H9 (cell line): ENCODE measurements around the gene ITPKB. TPM values are rescaled to one million over a fixed set of nuclear protein-coding genes. Genes with fewer than 3 reads are reported as not detected.

Experiments used
- DNase-seq: peaks from one replicate; pipeline ENCODE4 v3.0.0-alpha.2; 2017
- H2AFZ ChIP-seq: one replicate; pipeline ENCODE4 v1.6.1; 2013; ENCODE audit warnings: mild to moderate bottlenecking, low read length, control low read depth, moderate library complexity
- H2AK5ac ChIP-seq: 2 replicates; pipeline ENCODE4 v1.6.1; 2013; ENCODE audit warnings: low read length, control low read depth, mixed read lengths; ENCODE audit not compliant: insufficient read length
- H2BK120ac ChIP-seq: one replicate; pipeline ENCODE4 v1.6.1; 2013; ENCODE audit warnings: low read depth, mild to moderate bottlenecking, low read length, control low read depth, inconsistent platforms; ENCODE audit not compliant: poor library complexity, severe bottlenecking
- H2BK12ac ChIP-seq: 2 replicates; pipeline ENCODE4 v1.6.1; 2013; ENCODE audit warnings: low read length, control low read depth, mixed read lengths, low read depth; ENCODE audit not compliant: insufficient read length
- H2BK15ac ChIP-seq: 2 replicates; pipeline ENCODE4 v1.6.1; 2013; ENCODE audit warnings: low read depth, low read length, control low read depth
- H2BK20ac ChIP-seq: one replicate; pipeline ENCODE4 v1.6.1; 2013; ENCODE audit warnings: low read depth, mild to moderate bottlenecking, low read length, control low read depth, inconsistent platforms; ENCODE audit not compliant: poor library complexity, severe bottlenecking
- H2BK5ac ChIP-seq: 2 replicates; pipeline ENCODE4 v1.6.1; 2013; ENCODE audit warnings: low read length, control low read depth, mixed read lengths; ENCODE audit not compliant: insufficient read length
- H3K14ac ChIP-seq: 2 replicates; pipeline ENCODE4 v1.6.1; 2013; ENCODE audit warnings: low read length, control low read depth; ENCODE audit not compliant: insufficient read depth
- H3K18ac ChIP-seq: 2 replicates; pipeline ENCODE4 v1.6.1; 2013; ENCODE audit warnings: low read depth, mild to moderate bottlenecking, mixed read lengths, low read length, control low read depth; ENCODE audit not compliant: insufficient read length
- H3K23ac ChIP-seq: 2 replicates; pipeline ENCODE4 v1.6.1; 2013; ENCODE audit warnings: low read length, control low read depth, mixed read lengths, low read depth; ENCODE audit not compliant: insufficient read length
- H3K23me2 ChIP-seq: 2 replicates; pipeline ENCODE4 v1.6.1; 2013; ENCODE audit warnings: low read depth, mild to moderate bottlenecking, mixed read lengths, low read length, control low read depth; ENCODE audit not compliant: insufficient read length, poor library complexity, severe bottlenecking
- H3K27ac ChIP-seq: 2 replicates; pipeline ENCODE4 v1.5.1; 2013; ENCODE audit warnings: low read length, control low read depth, mixed read lengths, low read depth; ENCODE audit not compliant: insufficient read length
- H3K27me3 ChIP-seq: 2 replicates; pipeline ENCODE4 v1.6.1; 2013; ENCODE audit warnings: low read length, control low read depth, inconsistent platforms; ENCODE audit not compliant: insufficient read depth
- H3K4ac ChIP-seq: 2 replicates; pipeline ENCODE4 v1.6.1; 2013; ENCODE audit warnings: low read depth, mild to moderate bottlenecking, control low read depth, inconsistent platforms, low read length, moderate library complexity
- H3K4me1 ChIP-seq: 2 replicates; pipeline ENCODE4 v1.6.1; 2013; ENCODE audit warnings: low read length, control low read depth, inconsistent platforms; ENCODE audit not compliant: insufficient read depth
- H3K4me2 ChIP-seq: 2 replicates; pipeline ENCODE4 v1.6.1; 2013; ENCODE audit warnings: low read length, control low read depth, mixed read lengths; ENCODE audit not compliant: insufficient read length, insufficient read depth
- H3K56ac ChIP-seq: 2 replicates; pipeline ENCODE4 v1.6.1; 2013; ENCODE audit warnings: low read depth, mild to moderate bottlenecking, mixed read lengths, low read length, control low read depth; ENCODE audit not compliant: insufficient read length
- H3K79me1 ChIP-seq: 2 replicates; pipeline ENCODE4 v1.6.1; 2013; ENCODE audit warnings: low read depth, mild to moderate bottlenecking, moderate library complexity, low read length, control low read depth, inconsistent platforms; ENCODE audit not compliant: insufficient read depth, poor library complexity, severe bottlenecking
- H3K79me2 ChIP-seq: 2 replicates; pipeline ENCODE4 v1.6.1; 2013; ENCODE audit warnings: low read length, control low read depth, inconsistent platforms; ENCODE audit not compliant: insufficient read depth
- H3K9ac ChIP-seq: 2 replicates; pipeline ENCODE4 v1.6.1; 2013; ENCODE audit warnings: low read length, control low read depth, mixed read lengths; ENCODE audit not compliant: insufficient read length; ENCODE audit errors: extremely low read depth
- H3K9me3 ChIP-seq: one replicate; pipeline ENCODE4 v1.6.1; 2013; ENCODE audit warnings: low read depth, low read length, inconsistent platforms; ENCODE audit not compliant: control insufficient read depth
- H3T11ph ChIP-seq: one replicate; pipeline ENCODE4 v1.6.1; 2013; ENCODE audit warnings: mild to moderate bottlenecking, low read length, control low read depth, inconsistent platforms
- H4K20me1 ChIP-seq: one replicate; pipeline ENCODE4 v1.6.1; 2013; ENCODE audit not compliant: control insufficient read depth, insufficient read length, insufficient read depth
- H4K5ac ChIP-seq: 2 replicates; pipeline ENCODE4 v1.6.1; 2013; ENCODE audit warnings: low read depth, mild to moderate bottlenecking, mixed read lengths, low read length, control low read depth; ENCODE audit not compliant: insufficient read length
- H4K8ac ChIP-seq: replicated peaks from 2 replicates; pipeline ENCODE4 v1.6.1; 2013; ENCODE audit warnings: low read length, control low read depth, mixed read lengths, low read depth; ENCODE audit not compliant: insufficient read length
- H4K91ac ChIP-seq: 2 replicates; pipeline ENCODE4 v1.6.1; 2013; ENCODE audit warnings: low read depth, mild to moderate bottlenecking, moderate library complexity, mixed read lengths, low read length, control low read depth; ENCODE audit not compliant: insufficient read length
- H3K27ac Mint-ChIP-seq, 3 experiments: 2 replicates in 2 of 3; 3 replicates in 1 of 3; pipeline ENCODE4 v1.8.0; 2020 to 2021; ENCODE audit warnings: mixed read lengths in 3 of 3, mild to moderate bottlenecking in 1 of 3, moderate library complexity in 1 of 3
- H3K27me3 Mint-ChIP-seq: 2 replicates; pipeline ENCODE4 v1.8.0; 2021; ENCODE audit warnings: low read depth, mild to moderate bottlenecking, moderate library complexity, mixed read lengths
- H3K36me3 Mint-ChIP-seq, 3 experiments: 2 replicates in 2 of 3; 3 replicates in 1 of 3; pipeline ENCODE4 v1.8.0; 2020 to 2021; ENCODE audit warnings: low read depth in 3 of 3, mixed read lengths in 3 of 3; ENCODE audit not compliant: insufficient read depth in 1 of 3
- H3K4me1 Mint-ChIP-seq, 2 experiments: 2 replicates each; pipeline ENCODE4 v1.8.0; 2020; ENCODE audit warnings: mixed read lengths in 2 of 2
- H3K4me3 Mint-ChIP-seq, 2 experiments: 2 replicates in 1 of 2; 3 replicates in 1 of 2; pipeline ENCODE4 v1.8.0; 2020 to 2021; ENCODE audit warnings: mild to moderate bottlenecking in 2 of 2, mixed read lengths in 2 of 2, moderate library complexity in 1 of 2
- H3K9me3 Mint-ChIP-seq, 2 experiments: 2 replicates in 1 of 2; 3 replicates in 1 of 2; pipeline ENCODE4 v1.8.0; 2020; ENCODE audit warnings: mild to moderate bottlenecking in 2 of 2, mixed read lengths in 2 of 2, moderate library complexity in 1 of 2
- CTCF ChIP-seq: fragments of 200-600 bp; sonication (generic); conservative IDR thresholded peaks from 3 replicates; pipeline ENCODE4 v1.8.0; 2021; ENCODE audit warnings: antibody characterized with exemption, mild to moderate bottlenecking
- WGBS: extraction: QIAGEN DNeasy Blood & Tissue Kit; methylation state at CpG from one replicate; pipeline ENCODE4 v1.1.7; 2013; ENCODE audit warnings: missing lambda C conversion rate, low lambda C conversion rate, mixed read lengths; ENCODE audit not compliant: insufficient read length; ENCODE audit errors: extremely low coverage; 5-methylcytosine and 5-hydroxymethylcytosine counted together
- total RNA-seq: library from RNA; stranded (reverse); gene quantifications from 2 replicates; pipeline ENCODE4 v1.2.1, GENCODE V29; 2021

The ITPKB gene
- total RNA-seq, 1 experiment from 2014 or later: 3.8 TPM

- no peaks in the 10 kb centered on the region for H3K79me1 ChIP-seq
- WGBS: no CpG with 5 or more reads among the region's 12 CpGs
- Mint-ChIP-seq H3K9me3 (no peaks in the 10 kb centered on the region; a peak in 1 of 5 replicates), H3K36me3 (peaks cover 0 to 2% (median 0%) of the 10 kb centered on the region in 3 experiments; a peak in 1 of 7 replicates), H3K4me3 (peak overlapping the region in 1 of 2 experiments; percentile 32; a peak in 1 of 5 replicates), H3K27me3 (peaks cover 38% of the 10 kb centered on the region), H3K27ac (no peak overlapping the region), H3K4me1 (peaks cover 28 to 31% of the 10 kb centered on the region in 2 experiments)
- H3K27ac ChIP-seq: no peak overlapping the region
- DNase-seq: no peak
- H4K5ac ChIP-seq: no peak overlapping the region
- no peaks in the 10 kb centered on the region for H3K9me3 ChIP-seq
- no peak overlapping the region for H2BK5ac ChIP-seq
- no peak overlapping the region for H3K4me2 ChIP-seq
- H4K20me1 ChIP-seq: no peaks in the 10 kb centered on the region
- H3K14ac ChIP-seq: no peak overlapping the region
- H3K4me1 ChIP-seq: peaks cover 5% of the 10 kb centered on the region; the same call in 1 of the 2 replicates
- H4K8ac ChIP-seq: no peak overlapping the region
- H2BK20ac ChIP-seq: no peak overlapping the region
- no peak overlapping the region for H3K18ac ChIP-seq
- H3T11ph ChIP-seq: no peak overlapping the region
- no peak overlapping the region for H2AFZ ChIP-seq
- no peak overlapping the region for H4K91ac ChIP-seq
- no peak overlapping the region for H2BK120ac ChIP-seq
- no peaks in the 10 kb centered on the region for H3K79me2 ChIP-seq
- H3K4ac ChIP-seq: no peak overlapping the region
- H3K56ac ChIP-seq: no peak overlapping the region
- no peak overlapping the region for H3K23ac ChIP-seq
- no peak overlapping the region for H2BK12ac ChIP-seq
- no peak overlapping the region for H2AK5ac ChIP-seq
- H3K27me3 ChIP-seq: peaks cover 11% of the 10 kb centered on the region; the same call in 1 of the 2 replicates
- H3K9ac ChIP-seq: no peak overlapping the region
- H3K23me2 ChIP-seq: peaks cover 25% of the 10 kb centered on the region
- TF ChIP-seq CTCF: no peak
- no peak overlapping the region for H2BK15ac ChIP-seq
These were observed 3.5 kb downstream of the ITPKB start for GRCh38 chr1:226735576-226735975.
